Renal cortical epithelial cell (primary cell): ENCODE data around the gene MED27. TPM values are rescaled to one million over a fixed set of nuclear protein-coding genes. Genes with fewer than 3 reads are reported as not detected.

Experiments used
- DNase-seq: peaks from one replicate; pipeline ENCODE4 v3.0.0-alpha.2; 2011; ENCODE audit warnings: low read depth
- total RNA-seq: library from RNA; depleted of rRNA; stranded (reverse); fragments of >200 nt; gene quantifications from 2 replicates; pipeline ENCODE4 v1.2.3, GENCODE V29; 2014

The MED27 gene
- 13.7 and 14.1 TPM in 2 replicates for total RNA-seq

GRCh38 chr9:132079391-132080091 is at the start of gene MED27:
TSS of gene MED27 (minus strand) at chr9:132079867. CDS start at chr9:132079844, 23 bp downstream.
- DNase-seq: peak; percentile 79

- no peak for DNase-seq
These were observed 48.3 kb upstream of the MED27 start for GRCh38 chr9:132127888-132128534.

- no peak for DNase-seq
These were observed 47.1 kb upstream of the MED27 start for GRCh38 chr9:132126680-132127236.

GRCh38 chr9:132125944-132126679 is 46.4 kb upstream of the MED27 start:
- no peak for DNase-seq

- DNase-seq: no peak
These were observed 45.7 kb upstream of the MED27 start for GRCh38 chr9:132125361-132125760.

GRCh38 chr9:132124800-132125199 is 45.1 kb upstream of the MED27 start:
- no peak for DNase-seq

- DNase-seq: no peak
These were observed 41.4 kb upstream of the MED27 start for GRCh38 chr9:132121021-132121420.

- DNase-seq: no peak
These were observed 38.0 kb upstream of the MED27 start for GRCh38 chr9:132117694-132118093.

GRCh38 chr9:132116583-132116982 is 36.9 kb upstream of the MED27 start:
- DNase-seq: no peak

GRCh38 chr9:132114102-132114707 is 34.5 kb upstream of the MED27 start:
- DNase-seq: peak; percentile 24

- DNase-seq: no peak
These were observed 29.6 kb upstream of the MED27 start for GRCh38 chr9:132109291-132109690.

GRCh38 chr9:132108728-132109127 is 29.1 kb upstream of the MED27 start:
- DNase-seq: no peak

- DNase-seq: no peak
These were observed 20.2 kb upstream of the MED27 start for GRCh38 chr9:132099741-132100407.

- no peak for DNase-seq
These were observed 19.5 kb upstream of the MED27 start for GRCh38 chr9:132099167-132099566.

- peak; percentile 46 for DNase-seq
These were observed 14.7 kb upstream of the MED27 start for GRCh38 chr9:132094314-132094791.

GRCh38 chr9:132090771-132091170 is 11.1 kb upstream of the MED27 start:
- no peak for DNase-seq

- no peak for DNase-seq
These were observed 7.9 kb upstream of the MED27 start for GRCh38 chr9:132087438-132088030.

- DNase-seq: no peak
These were observed 2.5 kb upstream of the MED27 start for GRCh38 chr9:132082188-132082587.

- no peak for DNase-seq
These were observed 839 bp downstream of the MED27 start for GRCh38 chr9:132078699-132079356.
